ENCODE results near the gene ANGEL2.

The ANGEL2 gene

GRCh38 chr1:212976586-212976985, 39.1 kb downstream of the ANGEL2 start:
- no peak overlapping the region for H3K4me3 ChIP-seq (ENCODE audit: control insufficient read depth in 1 of 7, extremely low read depth in 1 of 7, insufficient read depth in 4 of 7, low read depth in 2 of 7, low read length in 6 of 7)
- WGBS (ENCODE audit: insufficient coverage): 97% methylated on average over 4 of the region's 9 CpGs
- ChIA-PET CTCF (interaction anchor here (1.0 kb wide), 1 partner anchor 8 kb away, joined by 3 read pairs; no protein-coding TSS in a partner anchor), POLR2A (no interaction called here)
- peaks cover 0 to 5% (median 0%) of the 10 kb centered on the region in 4 experiments for H3K36me3 ChIP-seq (ENCODE audit: control insufficient read depth in 4 of 4, insufficient read depth in 4 of 4, low read length in 3 of 4)
- no peaks in the 10 kb centered on the region for H3K4me1 ChIP-seq (ENCODE audit: control extremely low read depth in 1 of 4, control insufficient read depth in 4 of 4, insufficient read depth in 4 of 4, low read length in 3 of 4)
- no peaks in the 10 kb centered on the region for H3K9me3 ChIP-seq (ENCODE audit: control extremely low read depth in 1 of 5, control insufficient read depth in 4 of 5, insufficient read depth in 2 of 5, low read depth in 1 of 5, low read length in 4 of 5)
- no peak overlapping the region for H3K27ac ChIP-seq (ENCODE audit: insufficient read depth in 1 of 2, low read depth in 1 of 2, low read length in 2 of 2, poor library complexity in 1 of 2, severe bottlenecking in 2 of 2)
- H3K27me3 ChIP-seq (replicated peaks in 2 of 5; ENCODE audit: control insufficient read depth in 4 of 5, insufficient read depth in 5 of 5, low read length in 4 of 5): no peaks in the 10 kb centered on the region
- no peak for DNase-seq

- Histone ChIP-seq H3K9me3 (ENCODE audit: control extremely low read depth in 1 of 5, control insufficient read depth in 4 of 5, insufficient read depth in 2 of 5, low read depth in 1 of 5, low read length in 4 of 5) (no peaks in the 10 kb centered on the region), H3K27ac (ENCODE audit: insufficient read depth in 1 of 2, low read depth in 1 of 2, low read length in 2 of 2, poor library complexity in 1 of 2, severe bottlenecking in 2 of 2) (no peak overlapping the region), H3K4me3 (ENCODE audit: control insufficient read depth in 1 of 7, extremely low read depth in 1 of 7, insufficient read depth in 4 of 7, low read depth in 2 of 7, low read length in 6 of 7) (no peak overlapping the region), H3K36me3 (ENCODE audit: control insufficient read depth in 4 of 4, insufficient read depth in 4 of 4, low read length in 3 of 4) (peaks cover 0 to 5% (median 0%) of the 10 kb centered on the region in 4 experiments), H3K4me1 (ENCODE audit: control extremely low read depth in 1 of 4, control insufficient read depth in 4 of 4, insufficient read depth in 4 of 4, low read length in 3 of 4) (no peaks in the 10 kb centered on the region), H3K27me3 (replicated peaks in 2 of 5; ENCODE audit: control insufficient read depth in 4 of 5, insufficient read depth in 5 of 5, low read length in 4 of 5) (no peaks in the 10 kb centered on the region)
- DNase-seq: no peak
- CTCF ChIA-PET: no interaction called here
- POLR2A ChIA-PET: no interaction called here
- WGBS (ENCODE audit: insufficient coverage): 90% methylated on average over 5 of the region's 10 CpGs
Observed at GRCh38 chr1:212975111-212975918, 40.4 kb downstream of the ANGEL2 start.

DNA sequence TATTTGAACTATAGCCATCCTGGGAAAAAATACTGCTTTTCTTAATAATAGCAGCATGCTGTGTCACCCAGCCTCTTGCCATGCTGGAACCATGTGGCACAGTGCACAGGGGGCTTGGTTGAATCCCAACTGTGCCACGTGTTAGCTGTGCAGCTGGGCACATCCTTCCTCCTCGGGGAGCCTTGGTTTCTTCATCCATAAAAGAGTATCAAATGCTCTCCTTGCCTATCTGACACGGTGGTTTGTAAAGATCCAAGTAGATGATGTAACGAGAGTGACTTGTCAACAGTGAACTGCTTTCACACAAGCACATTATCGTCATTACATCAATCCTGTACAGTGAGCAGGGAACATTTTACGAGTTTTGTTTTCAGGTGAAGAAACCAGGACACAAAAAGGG, 41.0 kb downstream of the ANGEL2 start:
- H3K27me3 ChIP-seq (replicated peaks in 2 of 5; ENCODE audit: control insufficient read depth in 4 of 5, insufficient read depth in 5 of 5, low read length in 4 of 5): no peaks in the 10 kb centered on the region
- CTCF ChIA-PET: no interaction called here

GRCh38 chr1:212973899-212974298, 41.8 kb downstream of the ANGEL2 start:
- 97% methylated on average over 5 of the region's 8 CpGs for WGBS (ENCODE audit: insufficient coverage)
- ChIA-PET POLR2A (no interaction called here), CTCF (no interaction called here)
- Histone ChIP-seq H3K4me1 (ENCODE audit: control extremely low read depth in 1 of 4, control insufficient read depth in 4 of 4, insufficient read depth in 4 of 4, low read length in 3 of 4) (no peaks in the 10 kb centered on the region), H3K36me3 (ENCODE audit: control insufficient read depth in 4 of 4, insufficient read depth in 4 of 4, low read length in 3 of 4) (peaks cover 0 to 5% (median 0%) of the 10 kb centered on the region in 4 experiments), H3K4me3 (ENCODE audit: control insufficient read depth in 1 of 7, extremely low read depth in 1 of 7, insufficient read depth in 4 of 7, low read depth in 2 of 7, low read length in 6 of 7) (no peak overlapping the region), H3K9me3 (ENCODE audit: control extremely low read depth in 1 of 5, control insufficient read depth in 4 of 5, insufficient read depth in 2 of 5, low read depth in 1 of 5, low read length in 4 of 5) (no peaks in the 10 kb centered on the region), H3K27me3 (replicated peaks in 2 of 5; ENCODE audit: control insufficient read depth in 4 of 5, insufficient read depth in 5 of 5, low read length in 4 of 5) (no peaks in the 10 kb centered on the region), H3K27ac (ENCODE audit: insufficient read depth in 1 of 2, low read depth in 1 of 2, low read length in 2 of 2, poor library complexity in 1 of 2, severe bottlenecking in 2 of 2) (no peak overlapping the region)
- DNase-seq: no peak

More for the DNA sequence above, 41.0 kb downstream of the ANGEL2 start:
- H3K9me3 ChIP-seq (ENCODE audit: control extremely low read depth in 1 of 5, control insufficient read depth in 4 of 5, insufficient read depth in 2 of 5, low read depth in 1 of 5, low read length in 4 of 5): no peaks in the 10 kb centered on the region
- POLR2A ChIA-PET: no interaction called here
- H3K4me3 ChIP-seq (ENCODE audit: control insufficient read depth in 1 of 7, extremely low read depth in 1 of 7, insufficient read depth in 4 of 7, low read depth in 2 of 7, low read length in 6 of 7): no peak overlapping the region
- no peak for DNase-seq
- H3K27ac ChIP-seq (ENCODE audit: insufficient read depth in 1 of 2, low read depth in 1 of 2, low read length in 2 of 2, poor library complexity in 1 of 2, severe bottlenecking in 2 of 2): no peak overlapping the region
- peaks cover 0 to 5% (median 0%) of the 10 kb centered on the region in 4 experiments for H3K36me3 ChIP-seq (ENCODE audit: control insufficient read depth in 4 of 4, insufficient read depth in 4 of 4, low read length in 3 of 4)
- WGBS (ENCODE audit: insufficient coverage): 94% methylated on average over 2 of the region's 6 CpGs
- no peaks in the 10 kb centered on the region for H3K4me1 ChIP-seq (ENCODE audit: control extremely low read depth in 1 of 4, control insufficient read depth in 4 of 4, insufficient read depth in 4 of 4, low read length in 3 of 4)

DNA sequence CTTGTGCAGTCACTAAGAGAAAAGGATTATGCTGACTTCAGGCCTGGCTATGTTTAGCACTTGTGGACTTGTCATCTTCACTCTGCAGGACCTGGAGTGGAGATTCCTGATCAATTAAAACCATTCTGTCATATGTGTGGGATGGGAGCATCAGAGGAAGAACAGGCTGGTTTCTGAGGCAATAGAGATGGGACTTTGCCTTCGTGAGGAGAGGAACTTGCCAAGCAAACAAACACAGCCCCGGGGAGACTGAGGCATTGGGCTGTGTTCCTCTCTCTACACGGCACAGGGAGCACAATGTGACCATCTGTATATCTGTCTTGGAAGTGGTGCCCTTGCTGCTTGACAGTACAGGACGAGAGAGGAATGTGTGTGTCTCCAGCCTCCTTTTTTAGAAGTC, 42.2 kb downstream of the ANGEL2 start:
- H3K27me3 ChIP-seq (replicated peaks in 2 of 5; ENCODE audit: control insufficient read depth in 4 of 5, insufficient read depth in 5 of 5, low read length in 4 of 5): no peaks in the 10 kb centered on the region
- peaks cover 0 to 5% (median 0%) of the 10 kb centered on the region in 4 experiments for H3K36me3 ChIP-seq (ENCODE audit: control insufficient read depth in 4 of 4, insufficient read depth in 4 of 4, low read length in 3 of 4)
- no peak overlapping the region for H3K27ac ChIP-seq (ENCODE audit: insufficient read depth in 1 of 2, low read depth in 1 of 2, low read length in 2 of 2, poor library complexity in 1 of 2, severe bottlenecking in 2 of 2)
- H3K4me3 ChIP-seq (ENCODE audit: control insufficient read depth in 1 of 7, extremely low read depth in 1 of 7, insufficient read depth in 4 of 7, low read depth in 2 of 7, low read length in 6 of 7): no peak overlapping the region
- no peaks in the 10 kb centered on the region for H3K9me3 ChIP-seq (ENCODE audit: control extremely low read depth in 1 of 5, control insufficient read depth in 4 of 5, insufficient read depth in 2 of 5, low read depth in 1 of 5, low read length in 4 of 5)
- 97% methylated on average over 3 of the region's 4 CpGs for WGBS (ENCODE audit: insufficient coverage)
- H3K4me1 ChIP-seq (ENCODE audit: control extremely low read depth in 1 of 4, control insufficient read depth in 4 of 4, insufficient read depth in 4 of 4, low read length in 3 of 4): no peaks in the 10 kb centered on the region
- POLR2A ChIA-PET: no interaction called here
- CTCF ChIA-PET: no interaction called here
- no peak for DNase-seq

DNA sequence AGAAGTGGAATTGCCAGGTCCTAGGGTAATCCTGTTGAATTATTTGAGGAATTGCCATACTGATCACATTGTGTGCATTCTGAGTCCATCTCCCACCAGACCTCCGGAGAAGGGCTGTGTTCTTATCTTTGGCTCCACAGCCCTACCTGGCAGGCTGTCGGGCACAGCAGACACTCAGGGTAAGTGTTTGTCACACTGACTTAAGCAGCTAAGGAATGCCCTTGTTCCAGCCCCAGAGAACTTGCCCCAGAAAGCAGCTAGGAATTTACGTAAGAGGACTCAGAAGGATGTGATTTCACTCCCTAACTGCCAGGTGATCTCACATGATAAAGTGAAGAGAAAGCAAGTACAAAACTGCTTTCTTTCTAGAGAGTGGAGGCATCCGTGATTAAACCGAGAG, 44.4 kb downstream of the ANGEL2 start:
- Histone ChIP-seq H3K4me3 (ENCODE audit: control insufficient read depth in 1 of 7, extremely low read depth in 1 of 7, insufficient read depth in 4 of 7, low read depth in 2 of 7, low read length in 6 of 7) (no peak overlapping the region), H3K4me1 (ENCODE audit: control extremely low read depth in 1 of 4, control insufficient read depth in 4 of 4, insufficient read depth in 4 of 4, low read length in 3 of 4) (no peaks in the 10 kb centered on the region), H3K27me3 (replicated peaks in 2 of 5; ENCODE audit: control insufficient read depth in 4 of 5, insufficient read depth in 5 of 5, low read length in 4 of 5) (no peaks in the 10 kb centered on the region), H3K9me3 (ENCODE audit: control extremely low read depth in 1 of 5, control insufficient read depth in 4 of 5, insufficient read depth in 2 of 5, low read depth in 1 of 5, low read length in 4 of 5) (no peaks in the 10 kb centered on the region), H3K36me3 (ENCODE audit: control insufficient read depth in 4 of 4, insufficient read depth in 4 of 4, low read length in 3 of 4) (peaks cover 0 to 5% (median 0%) of the 10 kb centered on the region in 4 experiments), H3K27ac (ENCODE audit: insufficient read depth in 1 of 2, low read depth in 1 of 2, low read length in 2 of 2, poor library complexity in 1 of 2, severe bottlenecking in 2 of 2) (no peak overlapping the region)
- DNase-seq: no peak
- 94% methylated on average over 5 of the region's 5 CpGs for WGBS (ENCODE audit: insufficient coverage)
- POLR2A ChIA-PET: no interaction called here
- CTCF ChIA-PET: no interaction called here

GRCh38 chr1:212970085-212970484, 45.6 kb downstream of the ANGEL2 start:
- Histone ChIP-seq H3K9me3 (ENCODE audit: control extremely low read depth in 1 of 5, control insufficient read depth in 4 of 5, insufficient read depth in 2 of 5, low read depth in 1 of 5, low read length in 4 of 5) (no peaks in the 10 kb centered on the region), H3K27ac (ENCODE audit: insufficient read depth in 1 of 2, low read depth in 1 of 2, low read length in 2 of 2, poor library complexity in 1 of 2, severe bottlenecking in 2 of 2) (no peak overlapping the region), H3K4me1 (ENCODE audit: control extremely low read depth in 1 of 4, control insufficient read depth in 4 of 4, insufficient read depth in 4 of 4, low read length in 3 of 4) (no peaks in the 10 kb centered on the region), H3K27me3 (replicated peaks in 2 of 5; ENCODE audit: control insufficient read depth in 4 of 5, insufficient read depth in 5 of 5, low read length in 4 of 5) (no peaks in the 10 kb centered on the region), H3K4me3 (ENCODE audit: control insufficient read depth in 1 of 7, extremely low read depth in 1 of 7, insufficient read depth in 4 of 7, low read depth in 2 of 7, low read length in 6 of 7) (no peak overlapping the region), H3K36me3 (ENCODE audit: control insufficient read depth in 4 of 4, insufficient read depth in 4 of 4, low read length in 3 of 4) (peaks cover 0 to 5% (median 0%) of the 10 kb centered on the region in 4 experiments)
- 98% methylated on average over 4 of the region's 4 CpGs for WGBS (ENCODE audit: insufficient coverage)
- ChIA-PET POLR2A (no interaction called here), CTCF (no interaction called here)
- DNase-seq: no peak

Data from common myeloid progenitor, CD34-positive (primary cell).